ENCODE measurements around the gene C1orf232. TPM values are rescaled to one million over a fixed set of nuclear protein-coding genes. Genes with fewer than 3 reads are reported as not detected.
A peak's percentile ranks its signal among the peaks of the same experiment; 100 is the strongest.

The C1orf232 gene
- total RNA-seq, 1 donor from 2014 or later: not detected

- intact Hi-C loops (cut with DNase I): no loop called here
- ATAC-seq: no peak
- no peak for DNase-seq (ENCODE audit: low spot score)
Observed at GRCh38 chr1:26160527-26161414, 8.0 kb downstream of the C1orf232 start.

DNA sequence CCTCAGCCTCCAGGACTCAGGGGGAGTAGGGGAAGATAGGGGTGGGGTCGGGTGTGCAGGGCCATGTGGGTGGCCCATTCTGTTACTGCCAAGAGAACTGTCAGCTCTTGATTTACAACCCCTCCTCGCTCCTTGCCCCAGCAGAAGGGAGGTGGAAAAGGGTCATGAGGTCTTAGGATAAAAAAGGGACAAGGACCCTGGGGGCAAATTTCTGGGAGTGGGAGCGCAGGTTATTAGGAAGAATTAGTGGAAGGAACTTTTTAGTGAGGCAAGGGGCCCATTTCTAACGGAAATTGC is 9.1 kb downstream of the C1orf232 start:
- DNase-seq (ENCODE audit: low spot score) (no peak), ATAC-seq (no peak)
- intact Hi-C loops (cut with DNase I): no loop called here

DNA sequence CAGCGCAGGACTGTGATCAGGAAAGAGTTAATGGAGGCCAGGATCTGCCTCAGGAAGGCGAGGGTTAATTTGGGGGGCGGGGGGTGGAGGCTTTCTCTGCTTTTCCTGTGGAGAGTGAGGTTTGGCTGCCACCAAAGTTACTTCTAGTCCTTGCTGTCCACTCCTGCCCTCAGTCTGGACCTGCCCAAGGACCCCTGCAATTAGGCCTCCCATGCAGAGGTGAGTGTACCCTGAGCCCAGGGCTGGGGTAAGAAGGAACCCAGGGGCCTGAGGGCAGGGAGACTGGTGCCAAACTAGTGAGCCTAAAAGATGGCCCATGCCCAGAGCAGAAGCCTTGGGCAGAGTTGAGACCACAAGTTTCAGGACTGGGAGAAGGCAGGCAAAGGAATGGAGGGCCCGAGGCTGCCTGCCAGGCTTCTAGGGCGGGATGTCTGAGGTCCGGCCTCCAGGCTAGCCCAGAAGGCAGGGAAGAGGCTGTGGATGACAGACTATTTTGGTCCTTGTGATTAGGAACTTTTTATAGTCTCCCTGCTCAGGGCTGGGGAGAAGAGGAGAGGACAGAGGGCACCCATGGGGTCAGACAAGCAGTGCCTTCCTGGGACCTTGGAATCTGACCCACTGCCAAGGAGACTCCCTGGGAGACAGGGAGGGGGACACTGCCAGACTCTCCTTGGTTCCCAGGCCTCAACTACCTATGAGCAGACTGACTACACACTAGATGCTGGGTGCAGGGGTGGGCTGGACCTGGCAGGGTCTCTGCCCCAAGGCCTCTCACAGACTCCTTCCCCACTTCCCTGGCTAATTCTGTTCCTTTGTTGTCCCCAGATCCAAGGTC is 9.6 kb downstream of the C1orf232 start, which contains the start of gene FAM110D:
FAM110D (plus strand) TSS at position 172 of the 835 bp plus-strand sequence. CDS start 2,213 bp downstream, outside the sequence.
- ATAC-seq (no peak), DNase-seq (ENCODE audit: low spot score) (peak; percentile 36)
- intact Hi-C loops (cut with DNase I): no loop called here

- intact Hi-C loops (cut with DNase I): no loop called here
- DNase-seq (ENCODE audit: low spot score) (peak; percentile 17), ATAC-seq (no peak)
Observed at GRCh38 chr1:26158271-26158907, 10.4 kb downstream of the C1orf232 start.

GRCh38 chr1:26156285-26157038 is 12.3 kb downstream of the C1orf232 start:
- peak; percentile 58 for DNase-seq (ENCODE audit: low spot score)
- no peak for ATAC-seq
- intact Hi-C loops (cut with DNase I): no loop called here

DNA sequence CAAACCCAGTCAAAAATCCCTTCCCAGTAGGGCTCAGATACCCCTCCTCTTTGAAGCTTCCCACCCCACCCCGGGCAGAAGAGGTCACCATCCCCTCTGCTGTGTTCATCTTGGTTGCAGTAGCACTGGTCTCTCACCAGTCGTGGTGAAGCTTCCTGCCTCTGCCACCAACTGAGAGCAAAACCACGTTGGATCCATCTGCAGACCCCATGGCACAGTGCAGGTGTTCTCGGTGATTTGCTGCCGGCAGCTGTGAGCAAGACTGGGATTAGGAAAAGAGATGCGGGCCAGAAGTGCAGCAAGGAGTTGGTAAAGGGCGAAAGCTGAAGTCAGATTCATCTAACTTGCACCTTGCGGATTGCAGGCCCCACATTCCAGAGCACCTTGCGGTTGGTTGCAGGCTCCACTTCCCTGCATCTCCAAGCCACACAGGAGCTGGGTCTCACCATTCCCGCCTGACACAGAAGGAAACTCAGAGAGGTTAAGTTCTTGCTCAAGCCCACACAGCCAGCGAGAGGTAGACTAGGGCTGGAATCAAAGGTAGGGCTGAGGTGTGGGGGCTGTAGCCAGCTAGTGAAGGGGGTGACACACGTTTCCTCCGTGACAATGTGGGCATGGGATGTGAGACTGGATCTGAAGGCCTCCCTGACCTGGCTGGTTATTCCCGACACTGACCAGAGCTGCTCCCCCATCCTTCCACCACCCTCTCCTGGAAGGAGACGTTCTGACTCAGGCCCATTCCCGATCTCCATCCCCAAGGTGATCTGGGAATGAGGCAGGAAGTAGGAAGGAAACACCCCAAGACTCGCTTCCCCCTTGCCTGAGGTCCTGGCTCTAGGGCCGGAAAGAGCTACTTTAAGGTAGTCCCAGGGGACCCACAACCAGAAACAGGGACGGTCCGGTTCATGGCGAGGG is 13.1 kb downstream of the C1orf232 start:
- intact Hi-C loops (cut with DNase I): no loop called here
- DNase-seq (ENCODE audit: low spot score) (peak; percentile 51), ATAC-seq (no peak)

- intact Hi-C loops (cut with DNase I): loop anchor here (5.0 kb wide), 1 partner anchor 117 kb away; no protein-coding TSS in a partner anchor
- ATAC-seq (no peak), DNase-seq (ENCODE audit: low spot score) (peak; percentile 47)
Observed at GRCh38 chr1:26154750-26155149, 14.0 kb downstream of the C1orf232 start.

- no peak for ATAC-seq
- intact Hi-C loops (cut with DNase I): loop anchor here (5.0 kb wide), 1 partner anchor 117 kb away; no protein-coding TSS in a partner anchor
- DNase-seq (ENCODE audit: low spot score): peak; percentile 30
Observed at GRCh38 chr1:26153966-26154532, 14.7 kb downstream of the C1orf232 start.

DNA sequence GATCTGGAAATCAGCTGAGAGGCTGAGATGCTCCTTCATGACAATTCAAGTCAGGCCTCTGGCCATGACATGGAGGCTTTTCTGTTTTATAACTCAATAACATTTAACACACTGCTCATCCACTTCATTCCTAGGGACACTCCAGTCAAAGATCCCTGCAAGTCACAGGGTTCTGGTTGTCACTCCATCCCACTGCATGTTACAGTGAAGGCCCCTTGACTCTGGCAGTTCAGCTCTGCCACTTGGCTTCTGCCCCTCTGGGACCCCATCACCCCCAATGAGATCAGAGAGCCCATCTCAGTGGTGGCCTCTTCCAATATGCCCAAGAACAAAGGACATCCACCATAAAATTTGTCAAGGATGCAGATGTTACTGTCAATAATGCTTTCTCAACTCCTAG is 19.9 kb downstream of the C1orf232 start:
- DNase-seq (ENCODE audit: low spot score) (no peak), ATAC-seq (no peak)
- intact Hi-C loops (cut with DNase I): loop anchor here (5.0 kb wide), 1 partner anchor 42 kb away; no protein-coding TSS in a partner anchor

DNA sequence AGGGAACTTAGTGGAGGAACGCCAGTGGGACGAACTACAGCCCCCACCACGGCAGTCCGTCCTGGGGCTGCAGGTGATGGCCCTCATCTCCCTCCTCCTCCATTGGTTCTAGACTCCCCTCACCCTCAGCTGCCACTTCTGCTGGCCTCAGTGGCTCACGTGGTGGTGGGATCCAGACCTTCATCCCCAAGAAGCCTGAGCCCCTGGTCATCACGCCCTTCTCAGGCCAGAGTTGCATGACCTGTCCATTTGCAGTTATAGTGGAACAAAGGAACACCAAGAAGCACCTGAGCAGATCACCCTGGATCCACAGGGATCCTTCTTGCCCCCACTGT is 22.8 kb downstream of the C1orf232 start:
- ATAC-seq (no peak), DNase-seq (ENCODE audit: low spot score) (no peak)
- intact Hi-C loops (cut with DNase I): loop anchor here (5.0 kb wide), 1 partner anchor 39 kb away; no protein-coding TSS in a partner anchor

DNA sequence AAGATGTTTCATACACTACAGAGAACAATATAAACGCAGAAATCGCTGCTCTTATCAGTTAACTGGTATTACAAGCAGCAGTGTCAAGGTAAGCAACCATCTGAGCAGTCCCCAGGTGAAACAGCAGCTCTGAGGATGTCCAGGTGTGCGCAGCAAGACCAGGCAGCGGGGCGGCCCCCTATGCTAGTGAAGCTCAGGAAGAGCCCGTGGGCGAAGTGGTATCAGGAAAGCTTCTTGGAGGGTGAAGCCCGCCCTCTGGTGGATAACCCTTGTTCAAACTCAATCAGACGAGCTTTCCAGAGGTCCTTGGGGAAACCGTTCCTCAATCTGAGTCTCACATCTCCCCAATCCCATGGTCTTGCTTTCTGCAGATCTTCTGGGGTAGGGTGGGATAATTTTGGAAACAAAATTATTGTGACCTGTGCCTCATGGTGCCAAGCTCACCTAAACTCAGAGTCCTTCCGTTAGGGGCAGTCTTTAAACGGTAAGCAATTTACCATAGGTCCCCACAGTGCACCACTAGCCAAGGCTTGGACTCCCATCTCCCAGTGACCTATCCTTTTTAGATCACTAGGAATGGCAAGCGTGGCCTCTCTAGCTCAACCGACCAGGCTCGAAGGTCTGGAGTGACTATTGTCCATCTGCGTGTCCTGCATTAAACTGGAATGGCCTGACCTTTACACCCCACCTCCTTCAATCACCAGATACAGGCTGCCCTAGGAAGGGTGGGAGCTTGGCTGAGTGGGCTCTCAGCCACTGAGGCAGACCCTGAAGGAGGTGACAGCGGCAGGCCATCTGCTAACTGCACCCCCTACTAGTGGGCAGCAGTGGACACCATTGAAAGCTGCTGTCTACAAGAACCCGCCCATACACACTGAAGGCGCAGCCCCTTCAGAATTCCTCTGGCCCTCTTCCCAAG is 23.5 kb downstream of the C1orf232 start:
- peak; percentile 91 for ATAC-seq
- peak; percentile 84 for DNase-seq (ENCODE audit: low spot score)
- intact Hi-C loops (cut with DNase I): loop anchor here (5.0 kb wide), 1 partner anchor 38 kb away; no protein-coding TSS in a partner anchor

- DNase-seq (ENCODE audit: low spot score) (no peak), ATAC-seq (no peak)
- intact Hi-C loops (cut with DNase I): no loop called here
Observed at GRCh38 chr1:26142159-26142558, 26.6 kb downstream of the C1orf232 start.

DNA sequence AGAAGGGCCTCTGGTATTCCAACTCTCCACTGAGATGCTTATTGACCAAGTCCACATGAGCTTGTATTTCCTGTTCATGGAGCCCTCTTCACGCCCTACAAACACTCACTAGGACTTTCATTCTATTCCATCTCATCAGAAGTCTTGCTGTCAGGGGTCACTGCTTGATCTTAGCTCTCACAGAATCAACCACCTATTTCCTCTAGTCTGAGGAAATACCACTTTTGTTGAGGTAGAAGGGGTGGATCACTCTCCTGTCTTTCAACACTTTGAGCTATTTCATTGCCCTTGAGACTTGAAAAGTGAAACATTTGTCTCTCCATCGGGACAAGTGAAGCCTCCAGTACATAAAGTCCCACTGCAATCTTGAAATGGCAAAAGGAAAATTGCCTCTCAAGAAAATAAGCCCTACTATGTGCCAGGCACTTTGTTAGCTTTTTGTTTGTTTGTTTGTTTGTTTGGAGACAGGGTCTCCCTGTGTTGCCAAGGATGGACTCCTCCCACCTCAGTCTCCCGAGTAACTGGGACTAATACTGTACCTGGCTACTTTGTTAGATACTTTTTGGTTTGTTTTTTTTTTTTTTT is 29.7 kb downstream of the C1orf232 start:
- DNase-seq (ENCODE audit: low spot score): no peak
- intact Hi-C loops (cut with DNase I): no loop called here
- ATAC-seq: no peak

GRCh38 chr1:26134466-26134865 is 34.3 kb downstream of the C1orf232 start:
- DNase-seq (ENCODE audit: low spot score): no peak
- ATAC-seq: no peak
- intact Hi-C loops (cut with DNase I): no loop called here

DNA sequence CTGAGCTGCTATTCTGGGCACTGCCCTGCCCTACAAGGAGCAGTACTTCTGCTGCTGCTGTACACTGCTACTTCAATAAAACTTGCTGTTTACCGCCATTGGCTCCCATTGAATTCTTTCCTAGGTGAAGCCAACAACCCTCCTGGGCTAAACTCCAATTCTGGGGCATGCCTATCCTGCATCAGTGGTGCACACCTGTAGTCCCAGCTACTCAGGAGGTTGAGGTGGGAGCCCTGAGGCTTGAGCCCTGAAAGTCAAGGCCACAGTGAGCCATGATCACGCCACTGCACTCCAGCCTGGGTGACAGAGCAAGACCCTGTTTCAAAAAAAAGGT is 36.0 kb downstream of the C1orf232 start:
- DNase-seq (ENCODE audit: low spot score) (no peak), ATAC-seq (no peak)
- intact Hi-C loops (cut with DNase I): no loop called here

DNA sequence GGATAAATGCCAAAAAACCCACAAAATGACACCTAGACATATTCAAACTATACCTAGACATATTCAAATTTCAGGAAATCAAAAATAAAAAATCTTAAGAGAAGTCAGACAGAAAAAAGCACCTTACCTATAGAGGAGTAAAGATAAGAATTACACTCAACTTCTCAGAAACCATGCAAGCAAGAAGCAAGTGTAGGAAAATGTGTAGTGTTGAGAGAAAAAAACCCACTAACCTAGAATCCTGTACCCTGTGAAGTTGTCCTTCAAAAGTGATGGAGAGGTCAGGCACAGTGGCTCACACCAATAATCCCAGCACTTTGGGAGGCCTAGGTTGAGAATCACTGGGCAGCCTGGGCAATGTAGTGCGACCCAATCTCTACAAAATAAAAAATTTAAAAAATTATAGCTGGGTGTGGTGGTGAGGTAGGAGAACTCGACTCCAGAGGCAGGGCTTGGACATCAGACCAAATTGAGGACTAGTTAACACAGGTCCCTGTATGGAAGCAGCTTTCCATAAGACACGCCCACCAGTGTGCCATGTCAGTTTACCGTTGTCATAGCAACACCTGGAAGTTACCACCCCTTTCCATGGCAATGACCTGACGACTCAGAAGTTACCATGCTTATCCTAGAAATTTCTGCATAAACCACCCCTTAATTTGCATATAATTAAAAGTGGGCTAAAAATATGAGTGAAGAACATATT is 36.5 kb downstream of the C1orf232 start:
- no peak for ATAC-seq
- intact Hi-C loops (cut with DNase I): no loop called here
- DNase-seq (ENCODE audit: low spot score): no peak

Measured in sciatic nerve (tissue), 2 donors.